Activated T-helper 1 cell treated with anti-CD3 and anti-CD28 coated beads, Interleukin-12 subunit alpha, Interleukin-12 subunit beta, Interleukin-2, Interleukin-4 antibody, amounts not matched to agents 30 ng/mL and 10 ng/mL and 1 ng/mL, durations not matched to agents 14 hours and 24 hours and 36 hours (primary cell): ENCODE data around the gene HSF5. TPM values are rescaled to one million over a fixed set of nuclear protein-coding genes. Genes with fewer than 3 reads are reported as not detected.

ENCODE experiments used
- DNase-seq: peaks from one replicate; pipeline ENCODE4 v3.0.0; 2021; ENCODE audit warnings: low spot score
- H3K27ac Mint-ChIP-seq: one replicate; pipeline ENCODE4 v1.8.0; 2021; ENCODE audit warnings: mild to moderate bottlenecking, mixed read lengths
- H3K27me3 Mint-ChIP-seq: one replicate; pipeline ENCODE4 v1.8.0; 2022; ENCODE audit warnings: mild to moderate bottlenecking, moderate library complexity, mixed read lengths; ENCODE audit not compliant: insufficient read depth
- H3K36me3 Mint-ChIP-seq: one replicate; pipeline ENCODE4 v1.8.0; 2021; ENCODE audit warnings: low read depth, mixed read lengths
- H3K4me1 Mint-ChIP-seq: one replicate; pipeline ENCODE4 v1.8.0; 2021; ENCODE audit warnings: low read depth, mixed read lengths
- H3K4me3 Mint-ChIP-seq: one replicate; pipeline ENCODE4 v1.8.0; 2021; ENCODE audit warnings: mild to moderate bottlenecking, moderate library complexity, mixed read lengths
- H3K9me3 Mint-ChIP-seq: one replicate; pipeline ENCODE4 v1.8.0; 2021; ENCODE audit warnings: mixed read lengths
- intact Hi-C: fragments of 100-400 bp; cut with micrococcal nuclease; formaldehyde crosslinking; loops from one replicate; pipeline ENCODE4 v1.15.1; 2024
- total RNA-seq: library from RNA; stranded (reverse); gene quantifications from 2 replicates; pipeline ENCODE4 v1.2.3, GENCODE V29; 2022

Gene HSF5, protein sequence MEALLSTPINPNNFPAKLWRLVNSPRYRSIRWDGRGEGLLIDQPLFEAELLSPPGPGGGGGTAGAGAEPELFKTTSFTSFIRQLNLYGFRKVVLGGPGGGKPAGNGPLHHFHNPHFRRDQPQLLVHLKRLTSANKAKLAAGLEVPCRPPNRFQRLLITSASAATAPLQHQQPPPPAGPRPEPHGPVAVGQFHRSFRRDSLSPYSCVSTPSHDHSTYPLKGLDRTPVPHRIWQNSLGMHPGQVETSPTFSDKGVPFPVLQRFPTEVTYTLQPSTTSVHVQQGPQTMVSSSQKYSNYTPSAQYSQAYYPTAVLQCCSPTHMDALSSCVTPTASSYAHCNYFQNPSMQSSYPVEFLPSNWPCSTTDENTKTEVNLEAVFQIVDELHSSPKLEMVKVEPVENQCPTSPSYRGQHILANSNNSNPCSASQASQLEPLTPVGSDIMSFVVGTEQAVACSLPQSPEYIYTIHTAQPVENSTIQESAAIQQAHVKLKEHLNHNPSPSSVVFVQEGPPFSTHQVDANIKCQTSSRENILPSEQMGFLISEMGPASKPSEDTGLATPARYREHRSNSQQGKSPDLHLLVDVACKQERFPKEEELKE
- total RNA-seq: 1.1 and 1.2 TPM in 2 replicates

- peak; percentile 53 for DNase-seq
- intact Hi-C loops: no loop called here
- no peak within 1 kb of the TSS for H3K27ac Mint-ChIP-seq
- H3K9me3 Mint-ChIP-seq: no peaks in the 10 kb centered on the region
- H3K36me3 Mint-ChIP-seq: peaks cover 31% of the 10 kb centered on the region
- H3K4me3 Mint-ChIP-seq: peak within 1 kb of the TSS; percentile 39
- H3K4me1 Mint-ChIP-seq: peaks cover 14% of the 10 kb centered on the region
- peaks cover 4% of the 10 kb centered on the region for H3K27me3 Mint-ChIP-seq
Measured at GRCh38 chr17:58487589-58488427, at the start of gene HSF5. Gene HSF5, minus strand, starts transcription at chr17:58488408. Its CDS starts 134 bp downstream, at chr17:58488274.

DNA sequence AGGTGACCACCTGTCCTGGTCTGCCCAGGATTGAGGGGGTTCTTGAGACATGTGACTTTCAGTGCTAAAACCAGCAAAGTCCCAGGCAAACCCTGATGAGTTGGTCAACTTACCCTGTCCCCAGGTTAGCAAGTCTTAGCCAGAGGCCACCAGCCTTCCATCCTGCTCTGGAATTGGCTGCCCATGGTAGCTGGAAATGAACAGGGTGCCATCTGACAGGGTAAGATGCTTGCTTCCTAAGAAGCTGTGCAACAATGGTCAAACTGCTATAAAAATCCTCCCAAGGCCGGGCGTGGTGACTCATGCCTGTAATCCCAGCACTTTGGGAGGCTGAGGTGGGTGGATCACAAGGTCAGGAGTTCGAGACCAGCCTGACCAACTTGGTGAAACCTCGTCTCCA is 49.1 kb upstream of the HSF5 start:
- Mint-ChIP-seq H3K27me3 (peaks cover 31% of the 10 kb centered on the region), H3K4me3 (no peak overlapping the region), H3K4me1 (no peaks in the 10 kb centered on the region), H3K27ac (no peak overlapping the region), H3K36me3 (no peaks in the 10 kb centered on the region), H3K9me3 (no peaks in the 10 kb centered on the region)
- intact Hi-C loops: no loop called here
- DNase-seq: no peak

- no peak for DNase-seq
- no peak overlapping the region for H3K27ac Mint-ChIP-seq
- no peak overlapping the region for H3K4me3 Mint-ChIP-seq
- no peaks in the 10 kb centered on the region for H3K4me1 Mint-ChIP-seq
- intact Hi-C loops: no loop called here
- no peaks in the 10 kb centered on the region for H3K9me3 Mint-ChIP-seq
- H3K27me3 Mint-ChIP-seq: peaks cover 33% of the 10 kb centered on the region
- no peaks in the 10 kb centered on the region for H3K36me3 Mint-ChIP-seq
Measured at GRCh38 chr17:58536542-58536941, 48.3 kb upstream of the HSF5 start.

DNA sequence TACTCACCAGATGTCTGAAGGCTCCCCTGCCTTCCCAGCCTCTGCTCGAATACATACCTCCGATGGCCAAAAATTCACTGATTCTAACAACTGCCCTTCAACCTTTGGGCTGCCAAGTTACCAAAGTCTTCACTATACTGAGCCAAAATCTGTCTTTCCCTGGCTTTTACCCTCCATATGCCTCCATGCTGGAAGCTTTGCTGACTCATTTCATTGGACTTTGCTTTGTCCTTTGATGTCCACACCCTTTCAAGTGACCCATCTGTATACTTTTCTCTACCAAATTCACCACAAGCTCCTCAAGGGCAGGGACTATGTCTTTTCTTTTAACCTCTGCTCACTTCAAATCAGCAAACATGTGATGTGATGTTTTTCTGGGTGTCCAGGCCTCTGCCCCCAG is 47.2 kb upstream of the HSF5 start:
- Mint-ChIP-seq H3K36me3 (no peaks in the 10 kb centered on the region), H3K27ac (no peak overlapping the region), H3K27me3 (peaks cover 37% of the 10 kb centered on the region), H3K9me3 (no peaks in the 10 kb centered on the region), H3K4me3 (no peak overlapping the region), H3K4me1 (no peaks in the 10 kb centered on the region)
- intact Hi-C loops: no loop called here
- no peak for DNase-seq

- no peak overlapping the region for H3K27ac Mint-ChIP-seq
- no peaks in the 10 kb centered on the region for H3K36me3 Mint-ChIP-seq
- intact Hi-C loops: no loop called here
- no peaks in the 10 kb centered on the region for H3K4me1 Mint-ChIP-seq
- no peaks in the 10 kb centered on the region for H3K9me3 Mint-ChIP-seq
- DNase-seq: no peak
- H3K4me3 Mint-ChIP-seq: no peak overlapping the region
- peaks cover 41% of the 10 kb centered on the region for H3K27me3 Mint-ChIP-seq
Measured at GRCh38 chr17:58534901-58535421, 46.8 kb upstream of the HSF5 start.

GRCh38 chr17:58534331-58534730 is 46.1 kb upstream of the HSF5 start:
- H3K36me3 Mint-ChIP-seq: no peaks in the 10 kb centered on the region
- no peaks in the 10 kb centered on the region for H3K4me1 Mint-ChIP-seq
- no peak for DNase-seq
- H3K9me3 Mint-ChIP-seq: no peaks in the 10 kb centered on the region
- no peak overlapping the region for H3K27ac Mint-ChIP-seq
- H3K27me3 Mint-ChIP-seq: peaks cover 46% of the 10 kb centered on the region
- H3K4me3 Mint-ChIP-seq: no peak overlapping the region
- intact Hi-C loops: no loop called here

DNA sequence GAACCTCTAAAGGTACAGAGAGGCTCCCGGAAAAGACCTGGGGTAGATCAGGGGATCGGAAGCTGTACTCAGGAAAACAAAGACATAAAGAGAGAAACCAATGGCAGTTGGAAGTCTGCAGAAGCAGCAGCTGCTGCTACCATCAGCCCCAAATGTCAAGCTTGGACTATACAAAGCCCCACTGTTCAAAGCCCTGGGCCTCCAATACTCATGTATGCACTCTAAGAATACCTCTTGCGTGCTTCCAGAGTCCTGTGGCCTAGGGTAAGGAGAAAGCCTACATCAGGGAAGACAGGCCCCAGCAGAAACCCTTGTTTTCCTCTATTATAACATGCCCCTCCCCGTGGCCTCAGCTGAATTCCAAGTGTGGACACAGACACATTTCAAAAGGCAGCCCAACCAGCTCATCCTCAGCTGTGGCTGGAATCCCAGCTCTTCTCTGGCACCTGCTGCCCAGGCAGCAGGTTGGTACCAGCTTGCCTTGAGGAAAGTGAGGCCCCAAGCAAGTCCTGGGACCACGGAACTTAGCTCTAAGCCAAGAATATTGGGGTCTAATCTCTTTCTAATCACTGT is 45.5 kb upstream of the HSF5 start:
- DNase-seq: no peak
- Mint-ChIP-seq H3K4me3 (no peak overlapping the region), H3K9me3 (no peaks in the 10 kb centered on the region), H3K4me1 (no peaks in the 10 kb centered on the region), H3K36me3 (no peaks in the 10 kb centered on the region), H3K27ac (no peak overlapping the region), H3K27me3 (peaks cover 44% of the 10 kb centered on the region)
- intact Hi-C loops: no loop called here

GRCh38 chr17:58532555-58532951 is 44.3 kb upstream of the HSF5 start:
- Mint-ChIP-seq H3K27ac (no peak overlapping the region), H3K36me3 (no peaks in the 10 kb centered on the region), H3K4me1 (no peaks in the 10 kb centered on the region), H3K9me3 (no peaks in the 10 kb centered on the region), H3K27me3 (peaks cover 44% of the 10 kb centered on the region), H3K4me3 (no peak overlapping the region)
- no peak for DNase-seq
- intact Hi-C loops: loop anchor here (1.0 kb wide), 2 partner anchors 14 to 18 kb away; partner anchors contain the start of gene MTMR4

DNA sequence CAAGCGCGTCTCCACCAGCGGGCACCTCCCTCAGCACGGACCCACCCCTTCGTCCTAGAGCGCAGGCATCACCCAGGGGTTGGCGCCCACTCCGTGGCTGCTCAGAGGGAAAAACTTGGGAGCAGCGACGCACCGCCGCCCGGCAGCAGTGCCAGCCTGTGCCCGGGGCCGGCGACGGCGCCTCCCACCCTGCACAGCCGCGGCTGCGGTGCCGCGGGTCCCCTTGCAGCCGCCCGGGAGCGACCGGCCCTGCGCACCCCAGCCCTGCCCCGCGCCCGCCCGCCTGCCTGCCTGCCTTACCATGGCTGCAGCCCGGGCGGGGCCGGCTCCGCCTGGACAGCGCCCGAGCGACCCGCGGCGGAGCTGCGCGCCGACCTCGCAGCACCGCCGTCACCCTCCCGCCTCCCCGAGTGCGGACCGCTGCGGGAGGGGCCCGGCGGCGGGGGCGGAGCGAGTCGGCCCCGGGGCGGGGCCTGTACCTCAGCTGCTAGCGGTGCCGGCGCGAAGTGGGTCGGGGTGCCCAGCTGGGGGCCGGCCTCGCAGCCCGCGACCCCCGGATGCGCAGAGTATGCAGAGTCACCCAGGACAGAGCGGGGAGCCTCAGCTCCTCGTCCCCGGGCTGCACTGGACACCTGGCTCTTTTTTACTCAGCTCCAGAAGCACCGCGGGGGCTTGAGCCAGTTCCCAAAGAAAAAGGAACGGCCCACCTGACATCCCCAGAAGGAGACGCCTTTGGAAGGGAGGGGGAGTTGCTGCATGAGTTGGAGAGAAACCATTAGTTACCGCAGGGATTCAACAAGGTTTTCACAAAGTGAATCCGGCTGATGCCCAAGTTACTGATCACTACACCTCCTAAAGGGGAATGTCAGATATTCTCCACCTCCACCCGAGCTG is 43.7 kb upstream of the HSF5 start:
- peak overlapping the region; percentile 38 for H3K4me3 Mint-ChIP-seq
- peaks cover 6% of the 10 kb centered on the region for H3K4me1 Mint-ChIP-seq
- no peaks in the 10 kb centered on the region for H3K36me3 Mint-ChIP-seq
- peaks cover 48% of the 10 kb centered on the region for H3K27me3 Mint-ChIP-seq
- H3K9me3 Mint-ChIP-seq: no peaks in the 10 kb centered on the region
- peak; percentile 67 for DNase-seq
- intact Hi-C loops: loop anchor here (1.0 kb wide), 2 partner anchors 14 to 18 kb away; partner anchors contain the start of gene MTMR4
- H3K27ac Mint-ChIP-seq: no peak overlapping the region

- Mint-ChIP-seq H3K4me3 (peak overlapping the region; percentile 53), H3K9me3 (no peaks in the 10 kb centered on the region)
Measured at GRCh38 chr17:58531122-58531521, 42.9 kb upstream of the HSF5 start.

GRCh38 chr17:58530655-58531054 is 42.4 kb upstream of the HSF5 start:
- no peaks in the 10 kb centered on the region for H3K36me3 Mint-ChIP-seq
- H3K27me3 Mint-ChIP-seq: peaks cover 42% of the 10 kb centered on the region
- H3K27ac Mint-ChIP-seq: no peak overlapping the region
- no peaks in the 10 kb centered on the region for H3K9me3 Mint-ChIP-seq
- DNase-seq: no peak
- intact Hi-C loops: no loop called here
- H3K4me3 Mint-ChIP-seq: peak overlapping the region; percentile 53
- peaks cover 13% of the 10 kb centered on the region for H3K4me1 Mint-ChIP-seq

More at GRCh38 chr17:58531122-58531521, 42.9 kb upstream of the HSF5 start:
- Mint-ChIP-seq H3K36me3 (no peaks in the 10 kb centered on the region), H3K27ac (no peak overlapping the region), H3K4me1 (peaks cover 13% of the 10 kb centered on the region), H3K27me3 (peaks cover 45% of the 10 kb centered on the region)
- no peak for DNase-seq
- intact Hi-C loops: no loop called here

DNA sequence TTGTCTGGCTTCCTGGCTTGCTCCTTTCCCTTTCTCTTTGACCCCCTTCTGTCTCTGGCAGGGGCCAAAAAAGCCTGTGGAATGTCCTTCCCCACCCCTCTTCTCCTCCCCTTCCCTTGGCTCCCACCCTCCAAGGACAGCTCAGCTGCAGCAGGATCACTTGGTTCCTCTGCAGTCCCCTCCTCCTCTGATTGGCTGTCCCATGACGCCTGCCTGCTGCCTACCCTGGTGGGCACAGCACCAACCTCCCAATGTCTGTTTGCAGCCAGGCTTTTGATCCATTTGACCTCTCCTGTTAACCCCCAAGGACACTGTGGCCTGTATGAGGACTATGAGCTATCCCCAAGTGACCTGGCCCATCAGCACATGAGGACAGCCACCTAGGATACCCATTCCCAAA is 41.1 kb upstream of the HSF5 start:
- H3K4me3 Mint-ChIP-seq: no peak overlapping the region
- H3K36me3 Mint-ChIP-seq: no peaks in the 10 kb centered on the region
- H3K27ac Mint-ChIP-seq: no peak overlapping the region
- peaks cover 13% of the 10 kb centered on the region for H3K4me1 Mint-ChIP-seq
- DNase-seq: no peak
- peaks cover 32% of the 10 kb centered on the region for H3K27me3 Mint-ChIP-seq
- intact Hi-C loops: no loop called here
- H3K9me3 Mint-ChIP-seq: no peaks in the 10 kb centered on the region
